GM23338 (cell line): ENCODE measurements around the gene SLC16A6.

Source experiments
- CREB1 ChIP-seq: fragments of 250-450 bp; sonication (Bioruptor Pico); IDR thresholded peaks from 2 replicates; pipeline ENCODE4 v1.5.0; 2020; ENCODE audit warnings: low read depth, mild to moderate bottlenecking, moderate library complexity
- POLR2AphosphoS5 ChIP-seq: IDR thresholded peaks from 2 replicates; pipeline ENCODE4 v1.6.1; 2016; ENCODE audit warnings: antibody characterized with exemption, low read depth
- TF ChIP-seq, protein P1 (sequence below), 2 experiments: fragments of 200-600 bp in 1 of 2; sonication (generic) in 1 of 2; conservative IDR thresholded peaks; 2 replicates each; pipeline versions ENCODE4 v1.5.1 to v1.6.1; 2016 to 2017; ENCODE audit warnings: antibody characterized with exemption in 2 of 2, low read depth in 2 of 2, mild to moderate bottlenecking in 2 of 2, moderate library complexity in 1 of 2

- TF ChIP-seq, protein P1, sequence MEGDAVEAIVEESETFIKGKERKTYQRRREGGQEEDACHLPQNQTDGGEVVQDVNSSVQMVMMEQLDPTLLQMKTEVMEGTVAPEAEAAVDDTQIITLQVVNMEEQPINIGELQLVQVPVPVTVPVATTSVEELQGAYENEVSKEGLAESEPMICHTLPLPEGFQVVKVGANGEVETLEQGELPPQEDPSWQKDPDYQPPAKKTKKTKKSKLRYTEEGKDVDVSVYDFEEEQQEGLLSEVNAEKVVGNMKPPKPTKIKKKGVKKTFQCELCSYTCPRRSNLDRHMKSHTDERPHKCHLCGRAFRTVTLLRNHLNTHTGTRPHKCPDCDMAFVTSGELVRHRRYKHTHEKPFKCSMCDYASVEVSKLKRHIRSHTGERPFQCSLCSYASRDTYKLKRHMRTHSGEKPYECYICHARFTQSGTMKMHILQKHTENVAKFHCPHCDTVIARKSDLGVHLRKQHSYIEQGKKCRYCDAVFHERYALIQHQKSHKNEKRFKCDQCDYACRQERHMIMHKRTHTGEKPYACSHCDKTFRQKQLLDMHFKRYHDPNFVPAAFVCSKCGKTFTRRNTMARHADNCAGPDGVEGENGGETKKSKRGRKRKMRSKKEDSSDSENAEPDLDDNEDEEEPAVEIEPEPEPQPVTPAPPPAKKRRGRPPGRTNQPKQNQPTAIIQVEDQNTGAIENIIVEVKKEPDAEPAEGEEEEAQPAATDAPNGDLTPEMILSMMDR (conservative IDR thresholded peaks at IDR 0.05; ENCODE audit: low read depth in 2 of 2): no peak
- TF ChIP-seq POLR2AphosphoS5: no peak
- no peak for TF ChIP-seq CREB1
These were observed 31.7 kb upstream of the SLC16A6 start for GRCh38 chr17:68322630-68323029.
